OCI-LY3 (cell line): ENCODE data around the gene DNAI1.

Source experiments
- EZH2phosphoT487 ChIP-seq: fragments of 200-600 bp; shearing (Covaris generic); IDR thresholded peaks from 2 replicates; pipeline ENCODE4 v1.6.1; 2018; ENCODE audit warnings: antibody characterized with exemption, mixed run types, low read depth
- TF ChIP-seq, protein P1 (sequence below): fragments of 200-600, 300-600 bp; sonication (generic); IDR thresholded peaks from 2 replicates; pipeline ENCODE4 v1.5.1; 2014; ENCODE audit warnings: antibody characterized with exemption, low read length, low read depth

DNA sequence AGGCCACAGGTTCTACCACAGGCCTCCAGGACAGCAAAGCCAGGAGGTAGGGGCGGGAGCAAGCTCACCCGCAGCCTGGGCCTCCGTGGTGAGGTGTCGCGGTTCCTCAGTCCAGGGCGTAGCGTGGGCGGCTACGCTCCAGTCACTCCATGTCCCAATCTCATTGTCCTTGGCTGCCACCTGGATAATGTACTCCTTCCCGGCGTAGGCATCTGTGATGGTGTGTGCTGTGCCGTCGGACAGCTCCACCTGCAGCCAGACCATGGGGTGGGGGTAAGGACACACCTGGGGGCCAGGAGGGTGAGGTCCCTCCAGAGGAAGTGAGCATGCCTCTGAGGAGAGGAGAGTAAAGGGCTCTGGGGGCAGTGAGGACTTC lies 94.0 kb downstream of the DNAI1 start:
- TF ChIP-seq, protein P1, sequence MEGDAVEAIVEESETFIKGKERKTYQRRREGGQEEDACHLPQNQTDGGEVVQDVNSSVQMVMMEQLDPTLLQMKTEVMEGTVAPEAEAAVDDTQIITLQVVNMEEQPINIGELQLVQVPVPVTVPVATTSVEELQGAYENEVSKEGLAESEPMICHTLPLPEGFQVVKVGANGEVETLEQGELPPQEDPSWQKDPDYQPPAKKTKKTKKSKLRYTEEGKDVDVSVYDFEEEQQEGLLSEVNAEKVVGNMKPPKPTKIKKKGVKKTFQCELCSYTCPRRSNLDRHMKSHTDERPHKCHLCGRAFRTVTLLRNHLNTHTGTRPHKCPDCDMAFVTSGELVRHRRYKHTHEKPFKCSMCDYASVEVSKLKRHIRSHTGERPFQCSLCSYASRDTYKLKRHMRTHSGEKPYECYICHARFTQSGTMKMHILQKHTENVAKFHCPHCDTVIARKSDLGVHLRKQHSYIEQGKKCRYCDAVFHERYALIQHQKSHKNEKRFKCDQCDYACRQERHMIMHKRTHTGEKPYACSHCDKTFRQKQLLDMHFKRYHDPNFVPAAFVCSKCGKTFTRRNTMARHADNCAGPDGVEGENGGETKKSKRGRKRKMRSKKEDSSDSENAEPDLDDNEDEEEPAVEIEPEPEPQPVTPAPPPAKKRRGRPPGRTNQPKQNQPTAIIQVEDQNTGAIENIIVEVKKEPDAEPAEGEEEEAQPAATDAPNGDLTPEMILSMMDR = no peak
- no peak for TF ChIP-seq EZH2phosphoT487
